Measurements from ENCODE around the gene TAF5.

TAF5 gene

GRCh38 chr10:103428989-103429643 lies 61.3 kb downstream of the TAF5 start:
- no peaks in the 10 kb centered on the region for H3K27me3 ChIP-seq (replicated peaks; ENCODE audit: control insufficient read depth, insufficient read depth, low read length)
- H3K36me3 ChIP-seq (ENCODE audit: control insufficient read depth, insufficient read depth, low read length), result peaks cover 37% of the 10 kb centered on the region
- TF ChIP-seq CTCF (IDR thresholded peaks at IDR 0.05; ENCODE audit: insufficient read depth, low read length, poor library complexity, severe bottlenecking), result no peak
- no peak overlapping the region for H3K4me3 ChIP-seq (replicated peaks; ENCODE audit: low read depth, low read length)
- no peak for DNase-seq (ENCODE audit: extremely low read depth, insufficient read length)

- no peak for DNase-seq (ENCODE audit: extremely low read depth, insufficient read length)
- no peak overlapping the region for H3K4me3 ChIP-seq (replicated peaks; ENCODE audit: low read depth, low read length)
- TF ChIP-seq CTCF (IDR thresholded peaks at IDR 0.05; ENCODE audit: insufficient read depth, low read length, poor library complexity, severe bottlenecking), result no peak
- peaks cover 36% of the 10 kb centered on the region for H3K36me3 ChIP-seq (ENCODE audit: control insufficient read depth, insufficient read depth, low read length)
- H3K27me3 ChIP-seq (replicated peaks; ENCODE audit: control insufficient read depth, insufficient read depth, low read length), result no peaks in the 10 kb centered on the region
Measured at GRCh38 chr10:103429647-103430046, 61.9 kb downstream of the TAF5 start.

- Histone ChIP-seq H3K27me3 (replicated peaks; ENCODE audit: control insufficient read depth, insufficient read depth, low read length) (no peaks in the 10 kb centered on the region), H3K4me3 (replicated peaks; ENCODE audit: low read depth, low read length) (no peak overlapping the region), H3K36me3 (ENCODE audit: control insufficient read depth, insufficient read depth, low read length) (peaks cover 41% of the 10 kb centered on the region)
- TF ChIP-seq CTCF (IDR thresholded peaks at IDR 0.05; ENCODE audit: insufficient read depth, low read length, poor library complexity, severe bottlenecking), result no peak
- no peak for DNase-seq (ENCODE audit: extremely low read depth, insufficient read length)
Measured at GRCh38 chr10:103431902-103432301, 64.1 kb downstream of the TAF5 start.

- no peaks in the 10 kb centered on the region for H3K27me3 ChIP-seq (replicated peaks; ENCODE audit: control insufficient read depth, insufficient read depth, low read length)
- H3K36me3 ChIP-seq (ENCODE audit: control insufficient read depth, insufficient read depth, low read length), result peaks cover 47% of the 10 kb centered on the region
- no peak overlapping the region for H3K4me3 ChIP-seq (replicated peaks; ENCODE audit: low read depth, low read length)
- no peak for TF ChIP-seq CTCF (IDR thresholded peaks at IDR 0.05; ENCODE audit: insufficient read depth, low read length, poor library complexity, severe bottlenecking)
- no peak for DNase-seq (ENCODE audit: extremely low read depth, insufficient read length)
Measured at GRCh38 chr10:103433858-103434257, 66.1 kb downstream of the TAF5 start.
